ENCODE measurements around the gene NOD2. TPM values are rescaled to one million over a fixed set of nuclear protein-coding genes. Genes with fewer than 3 reads are reported as not detected.

Gene NOD2
- total RNA-seq, 1 experiment from 2014 or later, result not detected

- H3K4me3 ChIP-seq (ENCODE audit: low read depth in 2 of 2, low read length in 2 of 2), result no peak overlapping the region
- H3K36me3 ChIP-seq (ENCODE audit: control insufficient read depth, insufficient read depth, low read length), result no peaks in the 10 kb centered on the region
- ATAC-seq, result no peak
- ChIA-PET POLR2A (no interaction called here), CTCF (no interaction called here)
- H3K27me3 ChIP-seq (ENCODE audit: control insufficient read depth, insufficient read depth, low read length), result no peaks in the 10 kb centered on the region
- no peaks in the 10 kb centered on the region for H3K4me1 ChIP-seq (ENCODE audit: control insufficient read depth, insufficient read depth, low read length)
- H3K9me3 ChIP-seq (ENCODE audit: control insufficient read depth, insufficient read depth, low read depth, low read length), result no peaks in the 10 kb centered on the region
- in situ Hi-C loops (cut with HindIII; ENCODE audit: low pct_unique_long_range_greater_than_20kb, low sequenced_read_pairs) (no loop called here), intact Hi-C loops (cut with micrococcal nuclease; ENCODE audit: unreplicated experiment) (no loop called here)
- TF ChIP-seq POLR2AphosphoS5 (IDR thresholded peaks at IDR 0.05; ENCODE audit: low read depth, low read length), result no peak
- no peak for TF ChIP-seq SIN3A (IDR thresholded peaks at IDR 0.05; ENCODE audit: borderline replicate concordance, insufficient read depth, low read depth, low read length)
- TF ChIP-seq REST (IDR thresholded peaks at IDR 0.05; ENCODE audit: insufficient read depth in 1 of 2, low read depth in 2 of 2, low read length in 1 of 2), result no peak
- TF ChIP-seq CTCF (IDR thresholded peaks at IDR 0.05), result no peak
- no peak for TF ChIP-seq TCF7L2 (IDR thresholded peaks at IDR 0.05; ENCODE audit: low read depth, low read length)
- BruUV-seq (replicated peaks), result no TSS peak
- DNase-seq (ENCODE audit: low read depth, low spot score), result no peak
- no peak overlapping the region for H3K27ac ChIP-seq (ENCODE audit: low read length)
Observed at GRCh38 chr16:50774405-50774804, 81.0 kb downstream of the NOD2 start.

DNA sequence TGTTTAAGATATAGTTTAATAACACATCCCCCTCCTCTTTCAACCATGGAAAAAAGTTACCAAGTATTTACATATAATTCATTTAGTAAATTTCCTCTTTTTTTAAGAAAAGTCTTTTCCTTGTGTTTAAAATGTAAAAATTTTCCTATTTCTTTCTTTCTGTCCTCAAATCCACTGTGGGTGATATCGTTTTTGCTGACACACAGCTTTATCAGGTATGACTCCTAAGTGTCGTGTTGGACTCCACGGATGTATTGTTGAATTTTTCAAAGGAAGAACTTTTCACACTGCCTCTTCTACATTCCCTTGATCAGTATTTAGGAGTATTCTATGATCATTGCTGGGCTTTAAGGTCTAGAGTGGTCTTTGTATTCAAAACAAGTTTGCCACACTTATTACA is 81.6 kb downstream of the NOD2 start:
- no peaks in the 10 kb centered on the region for H3K9me3 ChIP-seq (ENCODE audit: control insufficient read depth, insufficient read depth, low read depth, low read length)
- ATAC-seq (no peak), DNase-seq (ENCODE audit: low read depth, low spot score) (no peak)
- TF ChIP-seq CTCF (IDR thresholded peaks at IDR 0.05) (no peak), POLR2AphosphoS5 (IDR thresholded peaks at IDR 0.05; ENCODE audit: low read depth, low read length) (no peak), TCF7L2 (IDR thresholded peaks at IDR 0.05; ENCODE audit: low read depth, low read length) (no peak), SIN3A (IDR thresholded peaks at IDR 0.05; ENCODE audit: borderline replicate concordance, insufficient read depth, low read depth, low read length) (no peak), REST (IDR thresholded peaks at IDR 0.05; ENCODE audit: insufficient read depth in 1 of 2, low read depth in 2 of 2, low read length in 1 of 2) (no peak)
- H3K27me3 ChIP-seq (ENCODE audit: control insufficient read depth, insufficient read depth, low read length), result no peaks in the 10 kb centered on the region
- no peaks in the 10 kb centered on the region for H3K36me3 ChIP-seq (ENCODE audit: control insufficient read depth, insufficient read depth, low read length)
- CTCF ChIA-PET, result no interaction called here
- intact Hi-C loops (cut with micrococcal nuclease; ENCODE audit: unreplicated experiment), result no loop called here
- no peak overlapping the region for H3K4me3 ChIP-seq (ENCODE audit: low read depth in 2 of 2, low read length in 2 of 2)
- H3K27ac ChIP-seq (ENCODE audit: low read length), result no peak overlapping the region
- H3K4me1 ChIP-seq (ENCODE audit: control insufficient read depth, insufficient read depth, low read length), result no peaks in the 10 kb centered on the region
- in situ Hi-C loops (cut with HindIII; ENCODE audit: low pct_unique_long_range_greater_than_20kb, low sequenced_read_pairs), result no loop called here
- POLR2A ChIA-PET, result no interaction called here
- BruUV-seq (replicated peaks), result no TSS peak

Measured in Panc1 (cell line).